ENCODE measurements around the gene EFNA1.
"Not testable (repeated sequence)": the region's sequence is repeated elsewhere in the genome, so short reads cannot be mapped to it uniquely, and the experiment has no call there.

The EFNA1 gene

DNA sequence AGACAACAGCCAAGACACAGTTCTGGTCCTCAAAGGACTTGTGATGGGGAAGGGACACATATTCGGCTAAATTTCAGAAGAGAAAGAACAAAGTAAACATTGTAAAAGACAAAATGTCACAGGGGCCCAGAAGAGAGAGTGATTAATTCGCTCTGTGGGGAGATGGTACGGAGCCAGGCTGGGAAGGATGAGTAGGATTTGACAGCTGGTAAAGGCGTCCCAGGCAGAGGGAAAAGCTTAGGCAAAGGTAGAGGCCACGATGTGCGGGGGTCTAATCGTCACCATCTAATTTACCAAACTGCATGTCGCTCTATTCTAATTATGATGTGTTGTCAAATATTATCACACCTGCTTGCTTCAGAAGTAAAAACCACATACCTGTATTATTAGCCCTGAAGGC lies 17.3 kb upstream of the EFNA1 start:
- Histone ChIP-seq H3K36me3 (replicated peaks) (no peaks in the 10 kb centered on the region), H3K27ac (no peak overlapping the region), H3K4me3 (ENCODE audit: low read depth, low read length) (no peak overlapping the region), H3K27me3 (replicated peaks) (peaks cover 3% of the 10 kb centered on the region)
- in situ Hi-C loops (cut with HindIII; ENCODE audit: low pct_ligation_motif_present, low sequenced_read_pairs): loop anchor here (10.0 kb wide), 1 partner anchor 54 kb away; no protein-coding TSS in a partner anchor
- no peak for DNase-seq
- TF ChIP-seq, protein P1, sequence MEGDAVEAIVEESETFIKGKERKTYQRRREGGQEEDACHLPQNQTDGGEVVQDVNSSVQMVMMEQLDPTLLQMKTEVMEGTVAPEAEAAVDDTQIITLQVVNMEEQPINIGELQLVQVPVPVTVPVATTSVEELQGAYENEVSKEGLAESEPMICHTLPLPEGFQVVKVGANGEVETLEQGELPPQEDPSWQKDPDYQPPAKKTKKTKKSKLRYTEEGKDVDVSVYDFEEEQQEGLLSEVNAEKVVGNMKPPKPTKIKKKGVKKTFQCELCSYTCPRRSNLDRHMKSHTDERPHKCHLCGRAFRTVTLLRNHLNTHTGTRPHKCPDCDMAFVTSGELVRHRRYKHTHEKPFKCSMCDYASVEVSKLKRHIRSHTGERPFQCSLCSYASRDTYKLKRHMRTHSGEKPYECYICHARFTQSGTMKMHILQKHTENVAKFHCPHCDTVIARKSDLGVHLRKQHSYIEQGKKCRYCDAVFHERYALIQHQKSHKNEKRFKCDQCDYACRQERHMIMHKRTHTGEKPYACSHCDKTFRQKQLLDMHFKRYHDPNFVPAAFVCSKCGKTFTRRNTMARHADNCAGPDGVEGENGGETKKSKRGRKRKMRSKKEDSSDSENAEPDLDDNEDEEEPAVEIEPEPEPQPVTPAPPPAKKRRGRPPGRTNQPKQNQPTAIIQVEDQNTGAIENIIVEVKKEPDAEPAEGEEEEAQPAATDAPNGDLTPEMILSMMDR (IDR thresholded peaks at IDR 0.05; ENCODE audit: low read depth, low read length, missing control alignments): no peak

DNA sequence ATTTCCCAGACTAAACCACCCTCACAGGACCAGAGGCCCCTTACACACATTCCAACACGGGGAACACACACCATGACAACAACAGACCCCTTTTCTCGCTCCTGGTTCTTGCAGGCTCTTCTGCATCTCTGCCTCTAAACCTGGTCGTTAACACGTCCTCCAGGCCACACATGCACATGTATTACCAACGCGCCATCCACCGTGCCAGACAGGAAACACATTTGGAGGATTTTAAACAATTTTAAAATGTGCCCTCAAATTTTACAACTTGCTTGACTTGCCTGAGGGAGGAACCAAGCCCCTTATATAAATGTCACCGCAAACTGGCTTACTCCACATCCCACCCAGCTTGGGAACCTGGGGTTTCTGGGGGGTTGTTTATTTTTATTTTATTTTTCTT lies 16.9 kb upstream of the EFNA1 start:
- no peak overlapping the region for H3K27ac ChIP-seq
- in situ Hi-C loops (cut with HindIII; ENCODE audit: low pct_ligation_motif_present, low sequenced_read_pairs): loop anchor here (10.0 kb wide), 1 partner anchor 54 kb away; no protein-coding TSS in a partner anchor
- no peak for DNase-seq
- H3K27me3 ChIP-seq (replicated peaks): peaks cover 3% of the 10 kb centered on the region
- H3K4me3 ChIP-seq (ENCODE audit: low read depth, low read length): no peak overlapping the region
- H3K36me3 ChIP-seq (replicated peaks): no peaks in the 10 kb centered on the region
- TF ChIP-seq, protein P1 (IDR thresholded peaks at IDR 0.05; ENCODE audit: low read depth, low read length, missing control alignments): no peak

DNA sequence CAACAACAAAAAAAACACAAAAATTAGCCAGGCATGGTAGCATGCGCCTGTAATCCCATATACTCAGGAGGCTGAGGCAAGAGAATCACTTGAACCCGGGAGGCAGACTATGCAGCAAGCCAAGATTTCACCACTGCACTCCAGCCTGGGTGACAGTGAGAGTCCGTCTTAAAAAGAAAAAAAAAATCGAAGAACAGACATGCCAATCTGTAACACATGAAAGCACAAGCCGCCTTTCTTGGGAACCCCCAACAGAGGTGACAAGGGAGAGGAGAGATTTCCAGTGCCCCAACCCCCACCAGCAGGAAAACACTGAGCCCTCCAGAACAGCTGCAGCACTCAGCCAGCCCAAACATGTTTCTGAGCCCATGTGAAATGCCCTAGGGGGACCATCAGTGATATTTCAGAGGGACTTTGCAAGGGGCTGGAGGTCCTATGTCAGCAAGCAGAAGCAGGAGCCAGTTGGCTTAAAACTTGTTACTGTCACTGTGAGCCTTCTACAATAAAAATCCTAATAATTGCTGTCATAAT lies 14.2 kb upstream of the EFNA1 start:
- no peaks in the 10 kb centered on the region for H3K36me3 ChIP-seq (replicated peaks)
- no peak for DNase-seq
- H3K27me3 ChIP-seq (replicated peaks): no peaks in the 10 kb centered on the region
- H3K4me3 ChIP-seq (ENCODE audit: low read depth, low read length): no peak overlapping the region
- TF ChIP-seq, protein P1 (IDR thresholded peaks at IDR 0.05; ENCODE audit: low read depth, low read length, missing control alignments): no peak
- H3K27ac ChIP-seq: no peak overlapping the region
- in situ Hi-C loops (cut with HindIII; ENCODE audit: low pct_ligation_motif_present, low sequenced_read_pairs): loop anchor here (10.0 kb wide), 1 partner anchor 51 kb away; no protein-coding TSS in a partner anchor

DNA sequence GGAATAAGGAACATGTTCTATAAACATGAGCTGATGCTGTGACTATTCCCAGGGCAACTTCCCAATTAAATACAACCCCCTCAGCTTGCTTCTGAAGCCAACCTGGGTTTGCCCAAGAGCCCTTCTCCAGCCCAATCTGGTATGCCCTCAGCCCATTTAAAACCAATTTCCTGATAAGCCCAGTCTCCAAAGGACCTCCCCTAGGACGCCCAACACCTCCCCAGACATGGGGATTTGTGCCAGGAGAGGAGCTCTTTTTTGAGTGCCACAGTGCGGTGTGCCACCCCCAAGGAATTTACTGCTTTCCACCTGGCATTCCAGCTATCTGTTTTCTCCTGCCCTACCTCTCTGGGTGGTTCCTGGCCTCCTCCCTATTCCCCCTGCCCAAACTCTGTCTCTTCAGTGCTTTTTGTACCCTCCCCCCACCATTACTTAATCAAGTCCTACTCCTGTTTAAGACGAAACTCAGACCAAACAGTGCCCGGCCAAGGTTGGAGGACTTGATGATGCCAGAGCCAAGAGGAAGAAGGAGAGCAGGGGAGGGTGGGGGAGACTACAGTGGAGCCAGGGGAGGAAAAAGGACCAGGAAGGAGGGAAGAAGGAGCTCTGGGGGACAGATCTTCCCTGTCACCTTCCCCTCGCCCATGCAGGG lies 11.4 kb upstream of the EFNA1 start:
- TF ChIP-seq, protein P1 (IDR thresholded peaks at IDR 0.05; ENCODE audit: low read depth, low read length, missing control alignments): no peak
- Histone ChIP-seq H3K27me3 (replicated peaks) (peaks cover 11% of the 10 kb centered on the region), H3K36me3 (replicated peaks) (no peaks in the 10 kb centered on the region), H3K27ac (no peak overlapping the region), H3K4me3 (ENCODE audit: low read depth, low read length) (no peak overlapping the region)
- in situ Hi-C loops (cut with HindIII; ENCODE audit: low pct_ligation_motif_present, low sequenced_read_pairs): loop anchor here (10.0 kb wide), 1 partner anchor 49 kb away; no protein-coding TSS in a partner anchor
- DNase-seq: no peak

DNA sequence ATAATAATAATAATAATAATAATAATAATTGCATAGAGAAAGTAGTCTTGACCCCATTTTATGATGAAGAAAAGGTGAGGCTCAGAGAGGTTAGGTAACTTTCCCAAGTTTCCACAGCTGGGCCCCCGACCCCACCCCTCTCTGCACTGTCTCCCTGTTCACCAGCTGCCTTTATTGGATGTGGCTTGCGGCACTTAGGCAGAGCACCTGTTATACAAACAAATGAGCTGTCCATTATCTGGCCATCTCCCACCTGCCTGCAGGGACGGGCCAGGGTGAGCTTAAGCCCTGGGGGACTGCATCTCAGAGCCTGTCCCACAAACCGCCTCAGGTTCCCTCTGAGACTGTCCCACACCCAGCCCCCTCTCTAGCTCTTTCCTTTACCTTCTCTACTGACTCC lies 10.1 kb upstream of the EFNA1 start:
- H3K36me3 ChIP-seq (replicated peaks): no peaks in the 10 kb centered on the region
- no peak overlapping the region for H3K27ac ChIP-seq
- in situ Hi-C loops (cut with HindIII; ENCODE audit: low pct_ligation_motif_present, low sequenced_read_pairs): loop anchor here (10.0 kb wide), 1 partner anchor 47 kb away; no protein-coding TSS in a partner anchor
- no peak overlapping the region for H3K4me3 ChIP-seq (ENCODE audit: low read depth, low read length)
- DNase-seq: no peak
- TF ChIP-seq, protein P1 (IDR thresholded peaks at IDR 0.05; ENCODE audit: low read depth, low read length, missing control alignments): no peak
- H3K27me3 ChIP-seq (replicated peaks): peaks cover 11% of the 10 kb centered on the region

DNA sequence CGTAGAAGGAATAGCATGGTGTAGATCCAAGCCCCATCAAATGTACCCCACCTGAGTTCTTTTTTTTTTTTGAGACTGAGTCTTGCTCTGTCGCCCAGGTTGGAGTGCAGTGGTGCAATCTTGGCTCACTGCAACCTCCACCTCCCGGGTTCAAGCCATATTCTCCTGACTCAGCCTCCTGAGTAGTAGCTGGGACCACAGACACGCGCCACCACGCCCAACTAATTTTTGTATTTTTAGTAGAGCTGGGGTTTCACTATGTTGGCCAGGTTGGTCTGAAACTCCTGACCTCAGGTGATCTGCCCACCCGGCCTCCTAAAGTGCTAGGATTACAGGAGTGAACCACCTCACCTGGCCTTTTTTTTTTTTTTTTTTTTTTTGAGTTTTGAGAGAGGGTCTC lies 9.6 kb upstream of the EFNA1 start:
- H3K27ac ChIP-seq; DNase-seq; H3K36me3 ChIP-seq (replicated peaks); H3K4me3 ChIP-seq (ENCODE audit: low read depth, low read length): not testable (repeated sequence)
- in situ Hi-C loops (cut with HindIII; ENCODE audit: low pct_ligation_motif_present, low sequenced_read_pairs): loop anchor here (10.0 kb wide), 1 partner anchor 47 kb away; no protein-coding TSS in a partner anchor
- H3K27me3 ChIP-seq (replicated peaks): peaks cover 11% of the 10 kb centered on the region
